GM12875 (cell line): ENCODE data around the gene INTS15.
A peak's percentile ranks its signal among the peaks of the same experiment; 100 is the strongest.

Source experiments
- H3K4me3 ChIP-seq: one replicate; pipeline ENCODE4 v1.5.1; 2011; ENCODE audit warnings: low read depth, low read length, control low read depth
- TF ChIP-seq, protein P1 (sequence below): IDR thresholded peaks from 2 replicates; pipeline ENCODE4 v1.5.1; 2011; ENCODE audit warnings: low read depth, mild to moderate bottlenecking, control low read depth, inconsistent platforms, low read length, moderate library complexity, borderline replicate concordance; ENCODE audit not compliant: insufficient read depth

INTS15 gene

DNA sequence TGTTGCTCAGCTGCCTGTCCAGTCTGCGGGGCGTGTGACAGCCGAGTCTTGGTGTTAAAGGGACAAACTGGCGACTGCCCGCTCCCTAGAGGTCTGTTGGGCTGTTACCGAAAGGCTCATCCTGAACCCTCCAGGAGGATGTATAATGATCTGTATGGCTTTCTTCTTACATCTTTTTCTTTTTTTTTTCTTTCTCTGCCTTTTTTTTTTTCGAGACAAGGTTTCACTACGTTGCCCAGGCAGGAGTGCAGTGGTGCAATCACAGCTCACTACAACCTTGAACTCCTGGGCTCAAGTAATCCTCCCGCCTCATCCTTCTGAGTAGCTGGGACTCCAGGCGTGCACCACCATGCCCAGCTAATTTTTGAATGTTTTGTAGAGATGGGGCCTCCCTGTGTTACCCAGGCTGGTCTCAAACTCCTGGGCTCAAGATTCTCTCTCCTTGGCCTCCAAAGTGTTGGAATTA is 857 bp downstream of the INTS15 start:
- peak overlapping the region; percentile 98 for H3K4me3 ChIP-seq
- TF ChIP-seq, protein P1, sequence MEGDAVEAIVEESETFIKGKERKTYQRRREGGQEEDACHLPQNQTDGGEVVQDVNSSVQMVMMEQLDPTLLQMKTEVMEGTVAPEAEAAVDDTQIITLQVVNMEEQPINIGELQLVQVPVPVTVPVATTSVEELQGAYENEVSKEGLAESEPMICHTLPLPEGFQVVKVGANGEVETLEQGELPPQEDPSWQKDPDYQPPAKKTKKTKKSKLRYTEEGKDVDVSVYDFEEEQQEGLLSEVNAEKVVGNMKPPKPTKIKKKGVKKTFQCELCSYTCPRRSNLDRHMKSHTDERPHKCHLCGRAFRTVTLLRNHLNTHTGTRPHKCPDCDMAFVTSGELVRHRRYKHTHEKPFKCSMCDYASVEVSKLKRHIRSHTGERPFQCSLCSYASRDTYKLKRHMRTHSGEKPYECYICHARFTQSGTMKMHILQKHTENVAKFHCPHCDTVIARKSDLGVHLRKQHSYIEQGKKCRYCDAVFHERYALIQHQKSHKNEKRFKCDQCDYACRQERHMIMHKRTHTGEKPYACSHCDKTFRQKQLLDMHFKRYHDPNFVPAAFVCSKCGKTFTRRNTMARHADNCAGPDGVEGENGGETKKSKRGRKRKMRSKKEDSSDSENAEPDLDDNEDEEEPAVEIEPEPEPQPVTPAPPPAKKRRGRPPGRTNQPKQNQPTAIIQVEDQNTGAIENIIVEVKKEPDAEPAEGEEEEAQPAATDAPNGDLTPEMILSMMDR = no peak

GRCh38 chr7:6600093-6600492 is 10.3 kb downstream of the INTS15 start:
- TF ChIP-seq, protein P1 = no peak
- no peak overlapping the region for H3K4me3 ChIP-seq

DNA sequence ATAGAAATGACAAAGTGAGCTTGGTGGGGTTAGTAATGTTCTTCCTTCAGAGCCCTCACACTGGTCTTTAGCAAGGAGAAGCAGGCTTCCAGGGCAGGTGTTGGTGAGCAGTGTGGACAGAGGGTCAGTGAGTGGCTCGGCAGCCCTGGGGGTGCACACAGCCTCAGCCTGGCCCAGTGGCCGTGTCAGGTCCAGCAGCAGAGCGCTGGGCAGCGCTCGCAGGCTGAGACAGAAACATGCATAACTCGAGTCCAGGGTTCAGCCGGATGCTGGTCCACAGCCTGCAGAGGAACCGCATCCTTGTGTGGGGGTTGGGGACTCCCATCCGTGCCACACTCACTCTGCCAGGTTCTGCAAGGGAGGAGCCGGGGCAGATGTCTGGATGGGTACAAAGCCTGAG is 14.6 kb downstream of the INTS15 start:
- TF ChIP-seq, protein P1 = no peak
- no peak overlapping the region for H3K4me3 ChIP-seq

DNA sequence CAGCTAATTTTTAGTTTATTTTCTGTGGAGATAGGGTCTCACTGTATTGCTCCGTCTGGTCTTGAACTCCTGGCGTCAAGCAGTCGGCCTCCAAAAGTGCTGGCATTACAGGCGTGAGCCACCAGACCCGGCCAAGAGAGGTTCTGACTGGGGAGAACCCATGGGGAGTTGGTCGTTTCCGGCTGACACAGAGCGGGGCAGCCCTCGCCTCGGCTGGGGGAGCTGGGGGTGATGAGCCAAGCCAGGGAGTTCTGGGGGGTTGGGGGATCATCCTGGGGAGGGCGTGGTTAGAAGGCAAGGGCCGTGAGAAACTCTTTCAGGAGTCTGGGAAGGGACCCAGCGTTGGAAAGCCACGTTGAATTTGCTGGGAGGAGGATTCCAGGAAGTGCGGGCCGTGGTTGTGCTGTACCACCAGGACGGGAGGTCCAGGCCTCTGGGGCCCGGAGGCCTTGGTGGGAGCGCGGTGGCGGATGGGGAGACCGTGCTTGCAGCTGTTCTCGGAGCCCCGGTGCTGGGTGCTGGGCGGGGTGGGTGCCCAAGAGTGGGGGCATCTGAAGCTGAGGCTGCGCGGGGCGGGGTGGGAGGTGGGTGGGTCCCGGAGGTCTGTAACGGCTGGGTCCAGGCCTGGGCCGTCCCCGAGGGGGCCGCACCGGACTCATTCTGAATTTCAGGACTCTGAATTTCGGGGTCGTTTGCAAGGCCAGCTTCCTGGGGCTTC is 17.2 kb downstream of the INTS15 start:
- TF ChIP-seq, protein P1 = no peak
- H3K4me3 ChIP-seq = no peak overlapping the region

GRCh38 chr7:6607651-6608051 is 17.8 kb downstream of the INTS15 start:
- TF ChIP-seq, protein P1 = no peak
- no peak overlapping the region for H3K4me3 ChIP-seq

GRCh38 chr7:6608081-6608480 is 18.3 kb downstream of the INTS15 start:
- TF ChIP-seq, protein P1 = no peak
- no peak overlapping the region for H3K4me3 ChIP-seq

- TF ChIP-seq, protein P1 = no peak
- no peak overlapping the region for H3K4me3 ChIP-seq
These were observed 19.0 kb downstream of the INTS15 start for GRCh38 chr7:6608794-6609193.
